WTC11 (cell line): ENCODE results near the gene MSI2. TPM values are rescaled to one million over a fixed set of nuclear protein-coding genes. Genes with fewer than 3 reads are reported as not detected.
A peak's percentile ranks its signal among the peaks of the same experiment; 100 is the strongest.

Experiments
- ATAC-seq: fragments of 200-7000 bp; cut with Tn5 transposase; 2 replicates; pipeline ENCODE4 v1.10.0; 2021; ENCODE audit warnings: mild to moderate bottlenecking, moderate library complexity
- CTCF ChIA-PET: fragments of 300-600 bp; sonication (Branson Sonifier 250); formaldehyde crosslinking; loops from one replicate; lab custom pipeline; 2021; ENCODE audit warnings: antibody characterized with exemption; lab: Charles Lee
- POLR2A ChIA-PET: fragments of 350-600 bp; sonication (Branson Sonifier 250); formaldehyde crosslinking; loops from one replicate; lab custom pipeline; 2021; ENCODE audit warnings: antibody characterized with exemption; lab: Charles Lee
- DNase-seq: peaks from one replicate; pipeline ENCODE4 v3.0.0; 2021; ENCODE audit warnings: low spot score
- H3K27ac Mint-ChIP-seq: 2 replicates; pipeline ENCODE4 v1.8.0; 2021; ENCODE audit warnings: mixed read lengths
- H3K27me3 Mint-ChIP-seq: 2 replicates; pipeline ENCODE4 v1.8.0; 2021; ENCODE audit warnings: low read depth, mild to moderate bottlenecking, moderate library complexity, mixed read lengths
- H3K36me3 Mint-ChIP-seq: 2 replicates; pipeline ENCODE4 v1.8.0; 2021; ENCODE audit warnings: mixed read lengths
- H3K4me1 Mint-ChIP-seq: 2 replicates; pipeline ENCODE4 v1.8.0; 2022; ENCODE audit warnings: mixed read lengths
- H3K4me3 Mint-ChIP-seq: 2 replicates; pipeline ENCODE4 v1.8.0; 2021; ENCODE audit warnings: mild to moderate bottlenecking, moderate library complexity, mixed read lengths
- H3K9me3 Mint-ChIP-seq: 2 replicates; pipeline ENCODE4 v1.8.0; 2021; ENCODE audit warnings: mixed read lengths
- CREB1 ChIP-seq: sonication (generic); formaldehyde crosslinking; IDR thresholded peaks from 2 replicates; pipeline ENCODE4 v1.8.0; 2023; ENCODE audit warnings: mild to moderate bottlenecking, missing genetic modification reagents
- FOXP1 ChIP-seq: sonication (generic); formaldehyde crosslinking; IDR thresholded peaks from 2 replicates; pipeline ENCODE4 v1.8.0; 2022; ENCODE audit warnings: missing genetic modification reagents, mild to moderate bottlenecking, moderate library complexity, borderline replicate concordance
- GRHL2 ChIP-seq: fragments of 250-450 bp; sonication (Bioruptor Pico); IDR thresholded peaks from 2 replicates; pipeline ENCODE4 v1.8.0; 2022; ENCODE audit warnings: mild to moderate bottlenecking, moderate library complexity; ENCODE audit not compliant: insufficient replicate concordance, severe bottlenecking
- HMGA2 ChIP-seq: fragments of 250-450 bp; sonication (Bioruptor Pico); IDR thresholded peaks from 2 replicates; pipeline ENCODE4 v1.4.0; 2021; ENCODE audit warnings: mild to moderate bottlenecking, moderate library complexity
- RORB ChIP-seq: fragments of 250-450 bp; sonication (Bioruptor Pico); IDR thresholded peaks from 2 replicates; pipeline ENCODE4 v1.9.0; 2021; ENCODE audit warnings: mild to moderate bottlenecking
- SP1 ChIP-seq: sonication (generic); formaldehyde crosslinking; conservative IDR thresholded peaks from 2 replicates; pipeline ENCODE4 v1.8.1; 2022; ENCODE audit warnings: missing genetic modification reagents
- ZNF121 ChIP-seq: sonication (generic); formaldehyde crosslinking; IDR thresholded peaks from 2 replicates; pipeline ENCODE4 v1.8.0; 2023; ENCODE audit warnings: missing genetic modification reagents
- ZNF138 ChIP-seq: sonication (generic); formaldehyde crosslinking; conservative IDR thresholded peaks from 2 replicates; pipeline ENCODE4 v1.8.1; 2022; ENCODE audit warnings: mild to moderate bottlenecking, moderate library complexity, missing genetic modification reagents
- ZNF232 ChIP-seq: sonication (generic); formaldehyde crosslinking; IDR thresholded peaks from 2 replicates; pipeline ENCODE4 v1.8.0; 2022; ENCODE audit warnings: mild to moderate bottlenecking, missing genetic modification reagents
- ZNF396 ChIP-seq: fragments of 250-450 bp; sonication (Bioruptor Pico); IDR thresholded peaks from 2 replicates; pipeline ENCODE4 v1.8.0; 2021; ENCODE audit warnings: mild to moderate bottlenecking, moderate library complexity, borderline replicate concordance
- ZNF671 ChIP-seq: fragments of 250-450 bp; sonication (Bioruptor Pico); IDR thresholded peaks from 2 replicates; pipeline ENCODE4 v1.8.0; 2021; ENCODE audit warnings: mild to moderate bottlenecking
- total RNA-seq: library from RNA; stranded (reverse); gene quantifications from 3 replicates; pipeline ENCODE4 v1.2.3, GENCODE V29; 2021
- TF ChIP-seq, protein P1 (sequence below): fragments of 250-450 bp; sonication (Bioruptor Pico); IDR thresholded peaks from 2 replicates; pipeline ENCODE4 v1.9.0; 2021; ENCODE audit warnings: mild to moderate bottlenecking, borderline replicate concordance
- TF ChIP-seq, protein P2 (sequence below): sonication (generic); formaldehyde crosslinking; IDR thresholded peaks from 2 replicates; pipeline ENCODE4 v1.8.1; 2022; ENCODE audit warnings: mild to moderate bottlenecking, missing genetic modification reagents, moderate library complexity, borderline replicate concordance
- TF ChIP-seq, protein P3 (sequence below): sonication (generic); formaldehyde crosslinking; IDR thresholded peaks from 2 replicates; pipeline ENCODE4 v1.8.0; 2022; ENCODE audit warnings: mild to moderate bottlenecking, missing genetic modification reagents
- TF ChIP-seq, protein P4 (sequence below): fragments of 250-450 bp; sonication (Bioruptor Pico); IDR thresholded peaks from 2 replicates; pipeline ENCODE4 v1.9.0; 2021; ENCODE audit warnings: mild to moderate bottlenecking
- TF ChIP-seq, protein P5 (sequence below): fragments of 250-450 bp; sonication (Bioruptor Pico); IDR thresholded peaks from 2 replicates; pipeline ENCODE4 v1.8.0; 2021; ENCODE audit warnings: mild to moderate bottlenecking
- TF ChIP-seq, protein P6 (sequence below): sonication (generic); formaldehyde crosslinking; IDR thresholded peaks from 2 replicates; pipeline ENCODE4 v1.8.0; 2022; ENCODE audit warnings: missing genetic modification reagents
- TF ChIP-seq, protein P7 (sequence below): sonication (generic); formaldehyde crosslinking; IDR thresholded peaks from 2 replicates; pipeline ENCODE4 v1.8.1; 2022; ENCODE audit warnings: low read depth, missing genetic modification reagents, borderline replicate concordance

MSI2 gene
- total RNA-seq, 1 experiment from 2014 or later = 82.1 TPM

DNA sequence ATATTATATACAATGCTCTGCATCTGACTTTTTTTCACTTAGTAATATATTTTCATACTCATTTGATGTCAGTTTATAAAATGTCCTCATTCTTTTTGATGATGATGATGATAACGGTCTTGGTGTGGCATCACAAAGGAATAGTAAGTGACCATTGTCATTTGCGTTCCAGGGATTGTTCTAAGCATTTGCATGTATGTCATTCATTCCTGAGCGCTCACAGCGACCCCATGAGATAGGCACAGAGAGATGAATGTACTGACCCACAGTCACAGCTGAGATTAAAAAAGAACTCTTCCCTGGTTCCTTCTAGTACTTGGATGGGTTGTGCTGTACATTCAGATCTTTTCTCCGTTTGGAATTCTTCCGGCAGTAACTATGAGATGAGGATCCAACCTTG, 21.2 kb upstream of the MSI2 start:
- DNase-seq (no peak), ATAC-seq (peak; percentile 48)
- no peaks in the 10 kb centered on the region for H3K27me3 Mint-ChIP-seq
- POLR2A ChIA-PET = no interaction called here
- peaks cover 19% of the 10 kb centered on the region for H3K4me1 Mint-ChIP-seq
- TF ChIP-seq RORB = no peak
- no peak for TF ChIP-seq HMGA2 (CRISPR knock-in tag)
- TF ChIP-seq ZNF138 (CRISPR knock-in tag) = no peak
- no peak for TF ChIP-seq FOXP1 (CRISPR knock-in tag)
- TF ChIP-seq ZNF121 = no peak
- TF ChIP-seq, protein P1, sequence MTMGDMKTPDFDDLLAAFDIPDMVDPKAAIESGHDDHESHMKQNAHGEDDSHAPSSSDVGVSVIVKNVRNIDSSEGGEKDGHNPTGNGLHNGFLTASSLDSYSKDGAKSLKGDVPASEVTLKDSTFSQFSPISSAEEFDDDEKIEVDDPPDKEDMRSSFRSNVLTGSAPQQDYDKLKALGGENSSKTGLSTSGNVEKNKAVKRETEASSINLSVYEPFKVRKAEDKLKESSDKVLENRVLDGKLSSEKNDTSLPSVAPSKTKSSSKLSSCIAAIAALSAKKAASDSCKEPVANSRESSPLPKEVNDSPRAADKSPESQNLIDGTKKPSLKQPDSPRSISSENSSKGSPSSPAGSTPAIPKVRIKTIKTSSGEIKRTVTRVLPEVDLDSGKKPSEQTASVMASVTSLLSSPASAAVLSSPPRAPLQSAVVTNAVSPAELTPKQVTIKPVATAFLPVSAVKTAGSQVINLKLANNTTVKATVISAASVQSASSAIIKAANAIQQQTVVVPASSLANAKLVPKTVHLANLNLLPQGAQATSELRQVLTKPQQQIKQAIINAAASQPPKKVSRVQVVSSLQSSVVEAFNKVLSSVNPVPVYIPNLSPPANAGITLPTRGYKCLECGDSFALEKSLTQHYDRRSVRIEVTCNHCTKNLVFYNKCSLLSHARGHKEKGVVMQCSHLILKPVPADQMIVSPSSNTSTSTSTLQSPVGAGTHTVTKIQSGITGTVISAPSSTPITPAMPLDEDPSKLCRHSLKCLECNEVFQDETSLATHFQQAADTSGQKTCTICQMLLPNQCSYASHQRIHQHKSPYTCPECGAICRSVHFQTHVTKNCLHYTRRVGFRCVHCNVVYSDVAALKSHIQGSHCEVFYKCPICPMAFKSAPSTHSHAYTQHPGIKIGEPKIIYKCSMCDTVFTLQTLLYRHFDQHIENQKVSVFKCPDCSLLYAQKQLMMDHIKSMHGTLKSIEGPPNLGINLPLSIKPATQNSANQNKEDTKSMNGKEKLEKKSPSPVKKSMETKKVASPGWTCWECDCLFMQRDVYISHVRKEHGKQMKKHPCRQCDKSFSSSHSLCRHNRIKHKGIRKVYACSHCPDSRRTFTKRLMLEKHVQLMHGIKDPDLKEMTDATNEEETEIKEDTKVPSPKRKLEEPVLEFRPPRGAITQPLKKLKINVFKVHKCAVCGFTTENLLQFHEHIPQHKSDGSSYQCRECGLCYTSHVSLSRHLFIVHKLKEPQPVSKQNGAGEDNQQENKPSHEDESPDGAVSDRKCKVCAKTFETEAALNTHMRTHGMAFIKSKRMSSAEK = no peak
- TF ChIP-seq, protein P2, sequence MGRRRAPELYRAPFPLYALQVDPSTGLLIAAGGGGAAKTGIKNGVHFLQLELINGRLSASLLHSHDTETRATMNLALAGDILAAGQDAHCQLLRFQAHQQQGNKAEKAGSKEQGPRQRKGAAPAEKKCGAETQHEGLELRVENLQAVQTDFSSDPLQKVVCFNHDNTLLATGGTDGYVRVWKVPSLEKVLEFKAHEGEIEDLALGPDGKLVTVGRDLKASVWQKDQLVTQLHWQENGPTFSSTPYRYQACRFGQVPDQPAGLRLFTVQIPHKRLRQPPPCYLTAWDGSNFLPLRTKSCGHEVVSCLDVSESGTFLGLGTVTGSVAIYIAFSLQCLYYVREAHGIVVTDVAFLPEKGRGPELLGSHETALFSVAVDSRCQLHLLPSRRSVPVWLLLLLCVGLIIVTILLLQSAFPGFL = no peak
- TF ChIP-seq ZNF671 (CRISPR knock-in tag) = no peak
- TF ChIP-seq ZNF232 (CRISPR knock-in tag) = no peak
- TF ChIP-seq ZNF396 = no peak
- TF ChIP-seq CREB1 (CRISPR knock-in tag) = no peak
- TF ChIP-seq SP1 (CRISPR knock-in tag) = no peak
- TF ChIP-seq, protein P3, sequence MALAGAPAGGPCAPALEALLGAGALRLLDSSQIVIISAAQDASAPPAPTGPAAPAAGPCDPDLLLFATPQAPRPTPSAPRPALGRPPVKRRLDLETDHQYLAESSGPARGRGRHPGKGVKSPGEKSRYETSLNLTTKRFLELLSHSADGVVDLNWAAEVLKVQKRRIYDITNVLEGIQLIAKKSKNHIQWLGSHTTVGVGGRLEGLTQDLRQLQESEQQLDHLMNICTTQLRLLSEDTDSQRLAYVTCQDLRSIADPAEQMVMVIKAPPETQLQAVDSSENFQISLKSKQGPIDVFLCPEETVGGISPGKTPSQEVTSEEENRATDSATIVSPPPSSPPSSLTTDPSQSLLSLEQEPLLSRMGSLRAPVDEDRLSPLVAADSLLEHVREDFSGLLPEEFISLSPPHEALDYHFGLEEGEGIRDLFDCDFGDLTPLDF = no peak
- TF ChIP-seq, protein P4, sequence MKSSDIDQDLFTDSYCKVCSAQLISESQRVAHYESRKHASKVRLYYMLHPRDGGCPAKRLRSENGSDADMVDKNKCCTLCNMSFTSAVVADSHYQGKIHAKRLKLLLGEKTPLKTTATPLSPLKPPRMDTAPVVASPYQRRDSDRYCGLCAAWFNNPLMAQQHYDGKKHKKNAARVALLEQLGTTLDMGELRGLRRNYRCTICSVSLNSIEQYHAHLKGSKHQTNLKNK (CRISPR knock-in tag) = no peak
- no peak for TF ChIP-seq GRHL2 (CRISPR knock-in tag)
- TF ChIP-seq, protein P5, sequence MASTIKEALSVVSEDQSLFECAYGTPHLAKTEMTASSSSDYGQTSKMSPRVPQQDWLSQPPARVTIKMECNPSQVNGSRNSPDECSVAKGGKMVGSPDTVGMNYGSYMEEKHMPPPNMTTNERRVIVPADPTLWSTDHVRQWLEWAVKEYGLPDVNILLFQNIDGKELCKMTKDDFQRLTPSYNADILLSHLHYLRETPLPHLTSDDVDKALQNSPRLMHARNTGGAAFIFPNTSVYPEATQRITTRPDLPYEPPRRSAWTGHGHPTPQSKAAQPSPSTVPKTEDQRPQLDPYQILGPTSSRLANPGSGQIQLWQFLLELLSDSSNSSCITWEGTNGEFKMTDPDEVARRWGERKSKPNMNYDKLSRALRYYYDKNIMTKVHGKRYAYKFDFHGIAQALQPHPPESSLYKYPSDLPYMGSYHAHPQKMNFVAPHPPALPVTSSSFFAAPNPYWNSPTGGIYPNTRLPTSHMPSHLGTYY (CRISPR knock-in tag) = no peak
- no peak overlapping the region for H3K4me3 Mint-ChIP-seq
- H3K27ac Mint-ChIP-seq = no peak overlapping the region
- no peaks in the 10 kb centered on the region for H3K36me3 Mint-ChIP-seq
- H3K9me3 Mint-ChIP-seq = no peaks in the 10 kb centered on the region
- CTCF ChIA-PET = interaction anchor here (1.0 kb wide), 2 partner anchors 8 to 105 kb away, joined by 3 read pairs; no protein-coding TSS in a partner anchor

DNA sequence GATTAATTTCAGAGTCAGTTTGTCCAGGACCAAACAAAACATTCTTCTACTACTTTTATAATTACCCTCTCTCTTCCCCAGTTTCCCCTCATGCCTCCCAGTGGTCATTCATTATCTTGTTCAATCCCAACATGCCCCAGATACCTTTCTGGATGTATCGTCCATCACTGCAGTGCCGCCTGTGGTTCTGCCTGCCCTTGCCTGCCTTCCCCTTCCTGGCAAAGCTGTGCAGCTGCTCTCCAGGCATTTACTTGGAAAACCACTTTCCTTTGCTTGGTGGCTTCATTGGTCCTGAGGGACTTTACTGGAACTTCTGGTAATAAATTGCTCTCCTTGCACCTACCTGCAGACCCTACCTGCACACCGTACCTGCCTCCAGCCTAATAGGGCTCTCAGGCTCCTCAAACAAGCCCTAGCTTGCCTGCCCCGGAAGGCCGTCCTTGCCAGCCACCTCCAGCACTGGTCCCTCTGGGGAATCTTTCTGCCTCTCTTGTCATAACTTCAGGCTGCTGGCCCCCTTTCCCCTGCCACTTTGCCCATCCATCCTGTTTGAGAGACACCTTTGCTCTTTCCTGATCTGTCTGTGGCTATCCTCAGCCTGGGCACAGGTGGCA, 19.5 kb upstream of the MSI2 start:
- Mint-ChIP-seq H3K27ac (peak overlapping the region; percentile 25; the same call in 1 of the 2 replicates), H3K4me3 (no peak overlapping the region), H3K27me3 (no peaks in the 10 kb centered on the region; the same call in none of the 2 replicates)

More for the DNA sequence above, 19.5 kb upstream of the MSI2 start:
- Mint-ChIP-seq H3K9me3 (no peaks in the 10 kb centered on the region), H3K4me1 (peaks cover 19% of the 10 kb centered on the region), H3K36me3 (no peaks in the 10 kb centered on the region)
- no peak for TF ChIP-seq ZNF121
- TF ChIP-seq, protein P6, sequence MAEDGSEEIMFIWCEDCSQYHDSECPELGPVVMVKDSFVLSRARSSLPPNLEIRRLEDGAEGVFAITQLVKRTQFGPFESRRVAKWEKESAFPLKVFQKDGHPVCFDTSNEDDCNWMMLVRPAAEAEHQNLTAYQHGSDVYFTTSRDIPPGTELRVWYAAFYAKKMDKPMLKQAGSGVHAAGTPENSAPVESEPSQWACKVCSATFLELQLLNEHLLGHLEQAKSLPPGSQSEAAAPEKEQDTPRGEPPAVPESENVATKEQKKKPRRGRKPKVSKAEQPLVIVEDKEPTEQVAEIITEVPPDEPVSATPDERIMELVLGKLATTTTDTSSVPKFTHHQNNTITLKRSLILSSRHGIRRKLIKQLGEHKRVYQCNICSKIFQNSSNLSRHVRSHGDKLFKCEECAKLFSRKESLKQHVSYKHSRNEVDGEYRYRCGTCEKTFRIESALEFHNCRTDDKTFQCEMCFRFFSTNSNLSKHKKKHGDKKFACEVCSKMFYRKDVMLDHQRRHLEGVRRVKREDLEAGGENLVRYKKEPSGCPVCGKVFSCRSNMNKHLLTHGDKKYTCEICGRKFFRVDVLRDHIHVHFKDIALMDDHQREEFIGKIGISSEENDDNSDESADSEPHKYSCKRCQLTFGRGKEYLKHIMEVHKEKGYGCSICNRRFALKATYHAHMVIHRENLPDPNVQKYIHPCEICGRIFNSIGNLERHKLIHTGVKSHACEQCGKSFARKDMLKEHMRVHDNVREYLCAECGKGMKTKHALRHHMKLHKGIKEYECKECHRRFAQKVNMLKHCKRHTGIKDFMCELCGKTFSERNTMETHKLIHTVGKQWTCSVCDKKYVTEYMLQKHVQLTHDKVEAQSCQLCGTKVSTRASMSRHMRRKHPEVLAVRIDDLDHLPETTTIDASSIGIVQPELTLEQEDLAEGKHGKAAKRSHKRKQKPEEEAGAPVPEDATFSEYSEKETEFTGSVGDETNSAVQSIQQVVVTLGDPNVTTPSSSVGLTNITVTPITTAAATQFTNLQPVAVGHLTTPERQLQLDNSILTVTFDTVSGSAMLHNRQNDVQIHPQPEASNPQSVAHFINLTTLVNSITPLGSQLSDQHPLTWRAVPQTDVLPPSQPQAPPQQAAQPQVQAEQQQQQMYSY (CRISPR knock-in tag) = no peak
- TF ChIP-seq, protein P7, sequence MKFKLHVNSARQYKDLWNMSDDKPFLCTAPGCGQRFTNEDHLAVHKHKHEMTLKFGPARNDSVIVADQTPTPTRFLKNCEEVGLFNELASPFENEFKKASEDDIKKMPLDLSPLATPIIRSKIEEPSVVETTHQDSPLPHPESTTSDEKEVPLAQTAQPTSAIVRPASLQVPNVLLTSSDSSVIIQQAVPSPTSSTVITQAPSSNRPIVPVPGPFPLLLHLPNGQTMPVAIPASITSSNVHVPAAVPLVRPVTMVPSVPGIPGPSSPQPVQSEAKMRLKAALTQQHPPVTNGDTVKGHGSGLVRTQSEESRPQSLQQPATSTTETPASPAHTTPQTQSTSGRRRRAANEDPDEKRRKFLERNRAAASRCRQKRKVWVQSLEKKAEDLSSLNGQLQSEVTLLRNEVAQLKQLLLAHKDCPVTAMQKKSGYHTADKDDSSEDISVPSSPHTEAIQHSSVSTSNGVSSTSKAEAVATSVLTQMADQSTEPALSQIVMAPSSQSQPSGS (CRISPR knock-in tag) = no peak
- ChIA-PET POLR2A (no interaction called here), CTCF (no interaction called here)
- DNase-seq (no peak), ATAC-seq (no peak)
